Fibroblast of villous mesenchyme (primary cell): ENCODE measurements around the gene PHF12. TPM values are rescaled to one million over a fixed set of nuclear protein-coding genes. Genes with fewer than 3 reads are reported as not detected.

Experiments
- DNase-seq: peaks from one replicate; pipeline ENCODE4 v3.0.0-alpha.2; 2010; ENCODE audit warnings: low read depth
- H3K4me3 ChIP-seq: 2 replicates; pipeline ENCODE4 v1.5.1; 2011; ENCODE audit warnings: low read depth, mild to moderate bottlenecking, low read length
- CTCF ChIP-seq: IDR thresholded peaks from 2 replicates; pipeline ENCODE4 v1.5.1; 2012; ENCODE audit warnings: low read depth, mild to moderate bottlenecking, low read length; ENCODE audit not compliant: insufficient read depth
- total RNA-seq: library from RNA; depleted of rRNA; stranded (reverse); fragments of >200 nt; gene quantifications from 2 replicates; pipeline ENCODE4 v1.2.3, GENCODE V29; 2012

The PHF12 gene
- total RNA-seq, 1 donor = 22.5 TPM

- H3K4me3 ChIP-seq = no peak overlapping the region
- TF ChIP-seq CTCF = no peak
- DNase-seq = no peak
Observed at GRCh38 chr17:28926366-28926765, 25.0 kb downstream of the PHF12 start.

- DNase-seq = peak; percentile 95
- no peak for TF ChIP-seq CTCF
- H3K4me3 ChIP-seq = no peak overlapping the region
Observed at GRCh38 chr17:28925912-28926365, 25.4 kb downstream of the PHF12 start.

GRCh38 chr17:28920201-28920600, 31.1 kb downstream of the PHF12 start:
- no peak overlapping the region for H3K4me3 ChIP-seq
- TF ChIP-seq CTCF = no peak
- DNase-seq = peak; percentile 50

GRCh38 chr17:28918295-28918694, 33.0 kb downstream of the PHF12 start:
- no peak for DNase-seq
- TF ChIP-seq CTCF = no peak
- no peak overlapping the region for H3K4me3 ChIP-seq

GRCh38 chr17:28917465-28917864, 33.9 kb downstream of the PHF12 start:
- H3K4me3 ChIP-seq = no peak overlapping the region
- no peak for TF ChIP-seq CTCF
- no peak for DNase-seq

GRCh38 chr17:28917029-28917428, 34.3 kb downstream of the PHF12 start:
- no peak for TF ChIP-seq CTCF
- H3K4me3 ChIP-seq = no peak overlapping the region
- no peak for DNase-seq

GRCh38 chr17:28916302-28916934, 34.9 kb downstream of the PHF12 start:
- peak; percentile 62 for TF ChIP-seq CTCF
- no peak overlapping the region for H3K4me3 ChIP-seq
- DNase-seq = peak; percentile 53
